ENCODE measurements around the gene EPRS1.
"Not testable (repeated sequence)": the region's sequence is repeated elsewhere in the genome, so short reads cannot be mapped to it uniquely, and the experiment has no call there.

Gene EPRS1

DNA sequence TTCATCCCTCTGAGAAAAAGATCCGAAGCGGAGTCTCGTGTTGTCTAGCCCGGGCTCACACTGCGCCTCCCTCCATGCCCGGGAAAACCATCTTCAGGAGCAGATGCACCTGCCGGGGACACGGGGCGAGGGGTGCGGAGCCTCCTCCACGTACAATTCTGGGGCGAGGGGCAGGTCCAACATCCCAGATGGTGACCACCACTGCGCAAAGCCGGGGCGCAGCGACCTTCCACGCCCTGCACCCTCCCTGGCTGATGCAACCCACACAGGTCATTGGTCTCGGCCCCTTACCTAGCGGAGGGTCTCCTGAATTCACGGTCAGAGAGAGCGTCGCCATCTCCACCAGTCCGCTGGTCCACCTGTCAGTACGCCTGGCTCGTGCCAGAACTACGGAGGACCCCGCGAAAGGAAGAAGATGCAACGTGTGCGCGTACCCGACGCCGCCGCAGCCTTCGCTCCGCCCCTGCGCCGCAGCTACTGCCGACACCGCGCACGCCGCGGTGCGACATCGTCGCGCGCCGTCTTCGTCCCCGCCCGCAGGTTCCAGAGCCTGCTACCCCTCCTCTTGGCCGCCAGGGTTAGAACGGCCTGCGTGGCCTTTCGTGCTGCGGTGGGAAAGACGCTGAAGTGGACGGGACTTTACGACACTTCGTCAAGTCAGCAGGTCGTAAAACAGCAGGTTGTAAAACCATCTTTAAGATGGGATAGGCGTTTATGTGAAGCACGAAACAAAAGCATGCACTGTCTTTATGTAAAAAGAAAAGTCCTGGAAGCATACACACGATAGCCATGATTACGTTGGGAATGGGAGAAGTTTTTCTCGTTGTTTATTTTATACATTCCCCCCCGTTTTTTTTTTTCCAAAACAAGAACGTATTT, at the start of gene EPRS1:
Gene EPRS1, minus strand, starts transcription at position 454 of the 879 bp plus-strand sequence. Its CDS starts 117 bp downstream, at position 337.
- DNase-seq = peak; percentile 94

DNA sequence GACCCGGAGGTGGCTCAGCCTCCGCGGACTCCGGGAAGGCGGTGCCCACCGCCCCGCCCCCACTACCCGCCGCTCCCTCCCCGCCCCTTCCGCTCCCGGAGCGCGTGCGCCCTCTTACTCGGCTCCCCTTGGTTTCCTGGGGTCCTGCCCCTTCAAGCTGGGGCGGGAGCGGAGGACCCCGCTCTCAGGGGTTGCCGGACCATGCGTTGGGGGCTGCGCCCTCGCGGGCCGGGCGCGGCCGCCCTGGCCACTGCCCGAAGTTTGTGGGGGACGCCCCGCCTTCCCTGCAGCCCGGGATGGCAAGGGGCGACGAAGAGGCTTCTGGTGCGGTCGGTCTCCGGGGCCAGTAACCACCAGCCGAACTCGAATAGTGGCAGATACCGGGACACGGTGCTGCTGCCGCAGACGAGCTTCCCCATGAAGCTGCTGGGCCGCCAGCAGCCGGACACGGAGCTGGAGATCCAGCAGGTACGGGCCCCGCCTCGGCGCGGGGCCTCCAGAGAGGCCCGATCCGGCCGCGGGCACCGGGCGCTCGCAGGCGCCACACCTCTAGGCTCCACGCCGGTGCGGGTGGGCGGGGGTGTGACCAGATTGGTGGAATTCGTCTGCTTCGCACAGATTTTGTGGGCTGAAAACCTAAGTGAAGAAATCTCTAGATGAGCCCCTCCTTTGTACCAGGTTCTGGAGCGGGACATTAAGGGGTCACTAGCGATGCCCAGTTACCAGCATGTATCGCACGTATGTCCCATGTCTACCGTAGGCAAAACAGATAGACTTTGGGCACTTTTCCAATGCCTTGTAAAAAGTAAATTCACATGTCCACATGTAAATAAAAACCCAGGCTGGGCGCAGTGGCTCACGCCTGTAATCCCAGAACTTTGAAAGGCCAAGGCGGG, 48.0 kb upstream of the EPRS1 start, which contains the start of gene IARS2:
Gene IARS2, plus strand, starts transcription at position 117 of the 896 bp plus-strand sequence. Its CDS starts 85 bp downstream, at position 202.
- peak; percentile 92 for DNase-seq

DNA sequence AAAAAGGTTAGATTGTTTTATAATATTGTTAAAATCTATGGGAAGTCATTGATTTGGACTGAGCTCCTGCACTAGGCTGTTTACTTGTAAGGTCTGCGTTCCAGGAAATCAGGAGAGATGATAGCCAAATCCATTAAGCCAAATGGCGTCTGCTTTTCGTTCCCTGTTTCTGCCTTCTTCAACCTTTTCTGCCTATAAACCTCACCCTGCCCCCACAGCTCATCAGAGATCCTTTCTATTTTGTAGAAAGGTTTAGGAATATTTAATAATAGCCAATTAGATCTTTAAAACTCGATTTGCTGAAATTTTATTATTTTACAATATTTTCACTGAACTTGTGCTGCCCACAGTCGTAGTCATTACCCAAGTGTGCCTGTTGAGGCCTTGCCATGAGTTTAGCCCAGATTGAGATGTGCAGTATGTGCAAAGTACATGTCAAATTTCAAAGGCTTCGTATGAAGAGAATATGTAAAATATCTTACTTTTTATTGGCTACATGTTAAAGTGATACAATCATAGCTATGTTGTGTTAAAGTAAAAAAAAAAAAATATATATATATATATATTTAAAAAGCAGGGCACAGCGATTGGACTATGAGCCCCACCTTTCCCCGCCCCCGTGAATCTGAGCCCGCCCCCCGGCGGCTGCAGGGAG, 47.2 kb upstream of the EPRS1 start:
- no peak for DNase-seq

DNA sequence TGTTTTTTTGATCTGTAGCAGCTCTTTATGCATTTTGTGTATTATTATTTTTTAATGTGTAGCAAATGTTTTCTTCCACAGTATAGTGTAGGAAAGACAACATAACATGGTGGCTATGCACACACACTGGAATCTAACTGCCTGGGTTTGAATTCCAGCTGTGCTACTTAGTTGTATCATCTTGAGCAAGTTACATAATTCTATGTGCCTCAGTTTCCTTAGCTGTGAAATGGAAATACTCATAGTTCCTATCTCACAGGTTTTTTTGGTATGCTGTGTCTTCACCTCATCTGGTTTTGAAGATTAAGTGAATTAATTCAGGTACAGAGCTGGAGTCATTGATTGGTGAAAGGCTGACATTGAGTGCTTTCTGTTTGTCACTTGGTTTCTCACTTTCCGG, 46.4 kb upstream of the EPRS1 start:
- no peak for DNase-seq

DNA sequence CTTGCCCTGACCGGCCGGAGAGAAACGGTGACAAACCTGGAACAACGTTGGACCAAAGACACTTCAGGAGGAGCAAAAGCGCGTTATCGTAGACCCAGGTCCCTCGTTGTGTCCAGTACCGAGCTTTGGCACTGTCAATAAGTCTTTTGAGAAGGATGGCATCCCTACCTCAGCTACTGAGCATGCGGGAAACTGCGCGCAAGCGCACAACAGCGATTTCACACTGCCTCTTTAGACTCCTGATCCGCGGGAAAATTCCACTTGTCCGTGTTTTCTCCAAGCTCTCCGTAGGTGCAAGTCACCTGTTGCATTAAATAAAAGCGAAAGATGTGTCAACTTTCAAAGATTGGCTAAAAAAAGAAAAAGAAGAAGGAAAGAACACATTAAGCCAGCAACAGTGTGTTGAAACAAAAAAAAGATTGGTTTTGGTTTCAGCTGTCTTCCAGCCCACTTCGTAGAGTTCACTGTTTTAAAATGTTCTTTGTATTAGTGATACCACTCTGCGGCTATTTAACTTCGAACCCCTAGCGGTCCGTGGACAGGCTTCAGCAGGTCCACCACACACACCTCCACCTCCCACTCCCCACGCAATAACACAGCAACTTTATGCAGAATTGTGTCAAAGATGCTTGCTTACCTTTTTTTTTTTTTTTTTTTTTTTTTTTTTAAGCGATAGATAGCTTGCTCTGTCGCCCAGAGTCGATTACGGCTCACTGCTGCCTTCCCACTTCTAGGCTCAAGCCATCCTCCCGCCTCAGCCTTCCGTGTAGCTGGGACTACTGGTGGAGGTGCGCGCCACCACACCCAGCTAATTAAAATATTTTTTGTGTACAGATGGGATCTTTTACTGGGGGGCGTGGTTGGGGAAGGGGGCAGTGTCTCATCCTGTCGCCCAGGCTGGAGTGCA, 43.6 kb upstream of the EPRS1 start, which contains the start of gene BPNT1:
Gene BPNT1, minus strand, starts transcription at position 139 of the 907 bp plus-strand sequence. CDS start 9,942 bp downstream, outside the sequence.
- peak; percentile 99 for DNase-seq

DNA sequence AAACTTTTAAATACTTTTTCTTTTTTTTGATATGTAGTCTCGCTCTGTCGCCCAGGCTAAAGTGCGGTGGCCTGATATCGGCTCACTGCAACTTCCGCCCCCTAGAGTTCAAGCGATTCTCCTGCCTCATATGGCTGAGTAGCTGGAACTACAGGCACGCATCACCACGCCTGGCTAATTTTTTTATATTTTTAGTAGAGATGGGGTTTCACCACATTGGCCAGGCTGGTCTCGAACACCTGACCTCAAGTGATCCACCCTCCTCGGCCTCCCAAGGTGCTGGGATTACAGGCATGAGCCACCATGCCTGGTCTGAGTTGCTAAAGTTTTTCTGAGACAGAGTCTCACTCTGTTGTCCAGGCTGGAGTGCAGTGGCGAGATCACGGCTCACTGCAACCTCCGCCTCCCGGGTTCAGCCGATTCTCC, 40.0 kb upstream of the EPRS1 start:
- DNase-seq = not testable (repeated sequence)

DNA sequence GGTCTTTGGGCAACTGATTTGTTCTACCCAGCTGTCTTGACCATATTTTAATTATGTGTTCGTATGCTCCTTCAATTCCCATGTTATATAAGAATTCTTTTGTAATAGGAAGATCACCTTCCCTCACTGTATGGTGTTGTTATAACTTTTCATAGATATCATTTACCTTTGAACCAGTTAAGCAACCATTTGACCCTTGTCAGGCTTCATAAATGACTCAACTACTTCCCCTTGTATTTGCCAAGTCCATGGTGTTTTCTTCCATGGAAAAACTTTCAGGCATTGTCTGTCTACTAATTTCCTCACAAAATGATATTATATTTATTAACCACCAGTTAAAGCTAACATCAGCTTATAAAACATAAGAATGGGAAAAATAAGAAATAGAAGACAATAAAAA, 38.2 kb upstream of the EPRS1 start:
- no peak for DNase-seq

DNA sequence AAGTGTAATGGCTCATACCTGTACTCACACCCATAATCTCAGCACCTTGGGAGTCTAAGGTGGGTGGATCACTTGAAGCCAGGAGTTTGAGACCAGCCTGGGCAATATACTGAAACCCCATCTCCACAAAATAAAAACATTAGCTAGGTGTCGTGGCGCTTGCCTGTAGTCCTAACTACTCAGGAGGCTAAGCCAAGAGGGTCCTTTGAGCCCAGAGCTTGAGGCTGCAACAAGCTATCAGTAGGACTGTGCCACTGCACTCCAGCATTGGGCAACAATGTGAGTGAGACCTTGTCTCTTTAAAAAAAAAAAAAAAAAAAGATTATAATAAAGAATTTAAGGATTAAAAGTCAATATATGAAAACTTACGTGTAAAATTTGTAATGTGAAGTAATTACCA, 31.6 kb upstream of the EPRS1 start:
- no peak for DNase-seq

DNA sequence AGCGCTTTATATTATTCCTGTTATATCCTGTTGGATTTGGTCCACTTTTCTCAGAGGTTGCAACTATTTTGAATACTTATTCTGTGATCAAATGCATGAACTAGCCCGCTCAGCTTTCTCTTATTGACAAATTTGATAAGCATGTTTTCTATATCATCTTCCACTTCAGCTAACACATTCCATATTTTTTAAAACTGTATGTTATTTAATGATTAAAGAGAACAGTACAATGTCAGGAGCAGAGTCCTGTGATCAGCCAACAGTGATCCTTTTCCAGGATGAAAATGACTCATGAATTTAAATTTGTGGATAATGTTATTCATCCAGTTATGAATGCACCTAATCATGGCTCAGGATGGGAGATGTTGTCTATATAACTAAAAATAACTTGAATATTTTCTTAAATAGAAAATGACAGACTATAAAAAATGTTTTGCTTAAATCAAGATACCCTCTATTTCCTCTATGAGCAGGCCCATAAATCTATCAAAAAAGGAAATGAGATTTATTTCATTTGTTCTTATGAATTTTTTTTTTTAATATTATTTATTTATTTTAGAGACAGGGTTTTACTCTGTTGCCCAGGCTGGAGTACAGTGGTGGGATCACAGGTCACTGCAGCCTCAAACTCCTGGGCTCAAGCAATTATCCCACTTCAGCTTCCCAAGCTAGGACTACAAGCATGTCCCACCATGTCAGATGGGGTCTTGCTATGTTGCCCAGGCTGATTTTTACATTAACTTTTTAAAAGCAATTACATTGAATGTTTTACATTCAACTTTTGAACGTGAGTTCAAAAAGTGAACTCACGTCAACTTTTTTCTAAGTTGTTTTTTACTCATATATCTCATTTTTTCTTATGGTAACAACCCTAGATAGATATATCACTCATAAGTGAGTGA, 30.8 kb upstream of the EPRS1 start:
- no peak for DNase-seq

DNA sequence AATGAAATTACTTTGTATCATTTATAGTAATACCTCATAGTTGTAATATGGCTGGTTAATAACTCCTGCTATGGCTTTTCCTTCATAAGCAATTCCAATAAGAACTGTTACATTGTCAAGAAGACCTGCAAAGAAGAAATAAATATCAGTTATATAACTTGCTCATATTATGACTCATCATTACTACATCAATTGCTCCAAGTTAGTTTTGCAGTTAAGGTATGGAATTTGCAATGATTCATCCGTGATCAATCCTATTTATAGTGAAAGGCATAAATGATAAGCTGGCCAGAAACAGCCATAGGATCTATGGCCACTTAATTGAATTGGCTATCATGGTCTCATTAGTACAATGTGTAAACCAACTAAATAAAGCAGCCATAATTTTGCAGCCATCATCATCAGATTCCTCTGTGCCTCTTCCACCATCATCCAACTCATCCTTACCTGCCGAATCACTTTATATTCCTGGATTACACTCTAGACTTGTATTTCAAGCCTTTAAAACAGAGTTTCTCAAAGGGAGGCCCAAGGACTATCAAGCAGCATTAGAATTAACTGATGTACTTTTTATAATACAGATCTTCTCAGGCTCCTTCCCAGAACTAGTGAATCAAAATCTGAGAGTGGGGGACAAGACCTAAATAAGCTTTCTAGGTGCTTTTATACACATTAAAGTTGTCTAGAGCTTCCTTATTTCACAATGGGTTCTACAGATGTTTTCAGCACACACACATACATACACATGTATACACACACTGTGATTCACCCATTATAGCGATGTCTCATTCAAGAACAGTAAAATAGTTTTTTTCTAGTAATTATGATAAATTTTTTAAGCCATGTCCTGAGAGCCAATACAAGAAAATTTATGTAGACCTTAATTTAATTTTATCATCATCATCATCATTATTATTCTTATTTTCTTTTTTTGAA, 21.2 kb upstream of the EPRS1 start:
- DNase-seq = no peak

DNA sequence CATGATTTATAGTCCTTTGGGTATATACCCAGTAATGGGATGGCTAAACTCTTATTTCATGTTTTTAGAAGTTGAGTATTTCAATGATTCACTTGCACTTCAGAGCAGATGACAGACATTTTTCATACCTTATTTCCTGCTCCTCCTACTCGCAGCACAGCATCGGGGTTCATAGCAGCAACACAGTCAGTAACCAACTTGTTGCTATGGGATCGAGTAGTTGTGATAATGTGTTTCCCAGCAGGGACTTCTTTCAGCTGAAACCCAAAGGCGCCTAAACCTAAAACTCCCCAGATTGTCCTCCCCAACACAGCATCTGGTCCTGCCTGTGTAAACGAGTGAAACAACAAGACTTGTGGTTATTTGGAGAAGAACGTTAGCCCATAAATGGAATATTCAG, 16.3 kb upstream of the EPRS1 start:
- DNase-seq = no peak

DNA sequence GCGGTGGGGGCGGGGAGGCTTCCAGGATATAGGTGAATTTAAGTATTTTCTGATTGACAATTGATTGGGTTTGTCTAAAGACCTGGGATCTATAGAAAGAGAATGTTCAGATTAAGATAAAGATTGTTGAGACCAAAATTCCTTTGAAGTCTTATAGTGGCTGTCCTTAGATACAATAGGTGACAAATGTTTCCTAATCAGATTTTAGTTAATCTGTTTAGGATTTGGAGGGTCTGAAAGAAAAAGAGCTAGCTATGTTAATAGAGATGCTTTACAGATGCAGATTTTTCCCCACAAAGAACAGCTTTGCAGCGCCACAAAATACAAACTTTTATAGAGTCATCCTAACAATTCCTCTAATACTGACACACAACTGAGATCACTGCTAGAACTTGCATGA, 14.6 kb upstream of the EPRS1 start:
- DNase-seq = no peak

DNA sequence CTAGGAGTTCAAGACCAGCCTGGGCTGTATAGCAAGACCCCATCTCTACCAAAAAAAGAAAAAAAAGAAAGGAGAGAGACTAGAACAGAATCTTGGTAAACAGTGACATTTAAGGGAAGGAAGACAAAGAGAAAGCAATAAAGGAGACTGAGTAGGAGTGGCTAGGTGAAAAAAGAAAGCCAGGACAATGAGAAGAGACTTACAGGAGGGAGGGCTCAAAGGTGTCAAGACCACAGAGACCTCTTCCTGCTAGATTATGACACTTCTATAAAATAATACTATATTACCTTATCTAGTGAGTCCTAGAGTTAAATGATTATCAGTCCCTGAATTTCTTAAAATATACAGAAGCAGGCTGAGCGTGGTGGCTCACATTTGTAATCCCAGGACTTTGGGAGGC, 10.1 kb upstream of the EPRS1 start:
- DNase-seq = no peak

DNA sequence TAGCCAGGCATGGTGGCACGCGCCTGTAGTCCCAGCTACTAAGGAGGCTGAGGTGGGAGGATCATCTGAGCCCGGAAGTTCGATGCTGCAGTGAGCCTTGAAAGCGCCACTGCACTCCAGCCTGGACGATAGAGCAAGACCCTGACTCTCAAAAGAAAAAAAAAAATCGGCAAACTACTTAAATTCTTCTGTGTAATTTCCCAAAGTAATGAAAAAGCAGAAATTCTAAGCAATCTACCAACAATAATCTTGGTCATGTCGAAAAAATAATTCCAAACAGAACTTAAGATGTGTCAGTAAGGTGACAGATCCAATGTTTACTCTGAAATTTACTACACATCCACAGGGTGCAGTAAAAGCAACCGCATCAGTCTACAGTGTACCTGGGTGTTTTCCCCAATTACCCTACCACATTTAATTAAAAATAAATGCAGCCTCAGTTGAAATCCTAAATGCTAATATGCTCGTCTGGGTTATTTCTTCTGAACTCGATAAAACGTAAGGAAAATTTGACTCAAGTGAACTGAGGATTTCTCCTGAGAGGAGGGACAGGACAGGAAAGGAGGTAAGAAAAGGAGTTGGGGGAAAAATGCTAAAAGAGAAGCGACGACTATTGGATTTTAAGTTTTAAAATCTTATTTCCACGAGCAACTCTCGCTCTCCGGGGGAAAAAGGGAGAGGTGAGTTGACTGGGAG, 801 bp downstream of the EPRS1 start:
- peak; percentile 15 for DNase-seq

DNA sequence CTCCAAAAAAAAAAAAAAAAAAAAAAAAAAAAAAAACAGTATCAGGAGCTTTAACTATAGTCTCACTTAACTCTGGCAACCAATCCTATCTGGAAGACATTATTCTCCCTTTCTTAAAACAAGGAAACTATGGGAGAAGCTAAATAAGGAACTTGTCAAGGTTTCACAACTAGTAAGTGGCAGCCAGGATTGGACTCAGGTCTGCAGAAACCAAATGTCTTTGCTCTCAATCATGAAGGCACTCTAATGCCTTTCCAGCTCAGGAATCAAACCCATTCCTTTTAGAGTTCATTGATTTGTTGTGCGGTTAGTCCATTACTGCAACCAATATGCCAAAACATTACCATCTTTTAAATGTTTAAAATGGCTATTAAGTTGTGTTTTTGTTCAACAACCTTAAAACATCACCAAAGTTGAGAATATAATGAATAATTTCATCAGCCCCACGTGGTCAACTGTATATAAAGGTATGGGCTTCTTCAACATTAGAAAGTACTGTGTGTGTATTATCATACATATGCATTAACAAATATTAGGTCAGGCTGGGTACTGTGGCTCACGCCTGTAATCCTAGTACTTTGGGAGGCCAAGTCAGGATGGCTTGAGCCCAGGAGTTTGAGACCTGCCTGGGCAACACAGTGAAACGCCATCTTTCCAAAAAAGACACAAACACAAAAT, 1.5 kb downstream of the EPRS1 start:
- no peak for DNase-seq

DNA sequence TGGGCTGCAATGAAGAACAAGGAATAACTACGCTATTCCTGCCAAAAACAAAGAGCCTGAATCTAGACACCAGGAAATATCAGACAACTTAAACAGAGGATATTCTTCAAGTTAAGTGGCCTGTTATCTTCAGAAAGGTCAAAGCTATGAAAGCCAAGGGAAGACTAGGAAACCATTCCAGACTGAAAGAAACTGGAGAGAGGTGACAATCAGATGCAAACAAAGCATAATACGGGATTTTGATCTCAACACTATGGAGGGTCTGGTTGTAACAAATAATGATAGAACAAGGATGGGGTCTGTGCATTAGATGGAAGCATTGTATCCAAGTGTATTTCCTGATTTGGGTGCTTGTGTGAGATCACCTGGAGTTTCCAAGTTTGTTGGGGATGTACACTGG, 2.7 kb downstream of the EPRS1 start:
- DNase-seq = no peak

DNA sequence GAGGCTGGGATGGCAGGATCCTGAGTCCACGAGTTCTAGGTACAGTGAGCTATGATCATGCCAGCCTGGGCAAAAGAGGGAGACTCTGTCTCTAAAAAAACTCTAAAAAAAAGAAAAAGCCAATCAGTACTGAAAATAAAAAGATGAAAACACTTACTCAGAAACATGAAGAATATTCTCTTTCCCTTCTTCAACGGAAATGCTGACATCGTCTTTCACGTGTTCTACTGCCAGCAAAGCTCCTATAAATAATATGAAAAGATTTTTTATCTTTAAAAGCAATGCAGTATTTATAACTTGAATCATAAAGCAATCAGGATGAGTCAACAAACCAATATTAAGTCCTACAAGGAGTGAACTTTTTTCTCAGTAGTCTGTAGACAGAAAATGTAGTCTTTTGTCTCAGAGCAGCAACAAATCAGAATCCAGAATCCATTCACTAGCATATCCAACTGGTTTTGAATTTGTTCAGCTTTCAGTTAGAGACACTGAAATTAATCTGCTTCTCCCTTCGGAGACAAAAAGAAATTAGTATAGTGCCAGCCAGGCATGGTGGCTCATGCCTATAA, 6.2 kb downstream of the EPRS1 start:
- DNase-seq = no peak

DNA sequence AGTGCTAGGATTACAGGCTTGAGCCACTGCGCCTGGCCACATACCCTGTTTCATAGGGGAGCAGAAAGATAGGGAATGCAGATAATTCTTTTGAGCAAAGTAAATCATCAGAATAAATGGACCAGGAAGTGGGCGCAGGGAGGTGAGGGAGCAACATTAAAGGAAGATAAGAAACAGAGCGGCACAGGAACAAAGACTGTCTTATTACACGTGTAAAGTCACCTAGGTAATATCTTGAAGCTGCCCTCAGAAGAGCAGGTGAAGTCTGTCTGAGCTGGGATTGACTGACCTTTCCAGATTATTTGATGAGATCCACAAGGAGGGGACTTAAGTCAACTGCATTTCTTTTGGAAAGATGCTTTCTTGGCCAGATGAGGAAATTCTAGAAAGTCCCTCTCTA, 7.7 kb downstream of the EPRS1 start:
- DNase-seq = no peak
